Naive thymus-derived CD4-positive, alpha-beta T cell (primary cell): Measurements from ENCODE around the gene OR52A5. TPM values are rescaled to one million over a fixed set of nuclear protein-coding genes. Genes with fewer than 3 reads are reported as not detected.
"Not testable (repeated sequence)": the region's sequence is repeated elsewhere in the genome, so short reads cannot be mapped to it uniquely, and the experiment has no call there.

Source experiments
- ATAC-seq: fragments of 150-1000 bp; cut with Tn5 transposase; 2 replicates; pipeline ENCODE4 v1.10.0; 2021; ENCODE audit warnings: mild to moderate bottlenecking, moderate library complexity
- CTCF ChIA-PET: fragments of 350-600 bp; sonication (Branson Sonifier 250); formaldehyde crosslinking; loops from one replicate; lab custom pipeline; 2021; ENCODE audit warnings: antibody characterized with exemption; lab: Charles Lee
- POLR2A ChIA-PET: fragments of 350-600 bp; sonication (Branson Sonifier 250); formaldehyde crosslinking; loops from one replicate; lab custom pipeline; 2021; ENCODE audit warnings: antibody characterized with exemption, inconsistent platforms; lab: Charles Lee
- DNase-seq, 9 donors: peaks; one replicate each; pipeline versions ENCODE4 v3.0.0 to v3.0.0-alpha.2; 2020 to 2022; ENCODE audit warnings: mixed read lengths in 1 of 9
- H3K27ac ChIP-seq: one replicate; pipeline ENCODE4 v1.7.0; 2013; ENCODE audit warnings: mild to moderate bottlenecking, low read depth, low read length, moderate library complexity
- H3K27me3 ChIP-seq, 2 donors: one replicate each; pipeline ENCODE4 v1.7.0; 2013; ENCODE audit warnings: low read length in 2 of 2, mild to moderate bottlenecking in 2 of 2, moderate library complexity in 2 of 2; ENCODE audit not compliant: control insufficient read depth in 2 of 2, insufficient read depth in 2 of 2
- H3K36me3 ChIP-seq, 3 experiments: 1 replicate in 2 of 3; 2 replicates in 1 of 3; pipeline ENCODE4 v1.7.0; 2013; ENCODE audit warnings: low read length in 3 of 3, mild to moderate bottlenecking in 3 of 3, moderate library complexity in 1 of 3; ENCODE audit not compliant: insufficient read depth in 3 of 3, control insufficient read depth in 2 of 3
- H3K4me1 ChIP-seq, 2 donors: one replicate each; pipeline ENCODE4 v1.7.0; 2013; ENCODE audit warnings: low read length in 2 of 2, mild to moderate bottlenecking in 2 of 2, moderate library complexity in 1 of 2; ENCODE audit not compliant: control insufficient read depth in 2 of 2, insufficient read depth in 2 of 2
- H3K4me3 ChIP-seq: 2 replicates; pipeline ENCODE4 v1.7.0; 2013; ENCODE audit warnings: mild to moderate bottlenecking, low read length
- H3K9me3 ChIP-seq, 3 experiments: 1 replicate in 2 of 3; 2 replicates in 1 of 3; pipeline ENCODE4 v1.7.0; 2013; ENCODE audit warnings: low read length in 3 of 3; ENCODE audit not compliant: control insufficient read depth in 2 of 3
- H3K27ac Mint-ChIP-seq, 9 donors: one replicate each; pipeline ENCODE4 v1.8.0; 2020 to 2022; ENCODE audit warnings: mixed read lengths in 9 of 9, mild to moderate bottlenecking in 8 of 9, moderate library complexity in 5 of 9, inconsistent platforms in 2 of 9
- H3K27me3 Mint-ChIP-seq, 5 donors: one replicate each; pipeline ENCODE4 v1.8.0; 2021 to 2022; ENCODE audit warnings: mixed read lengths in 5 of 5, mild to moderate bottlenecking in 1 of 5
- H3K36me3 Mint-ChIP-seq, 5 donors: one replicate each; pipeline ENCODE4 v1.8.0; 2020 to 2022; ENCODE audit warnings: mixed read lengths in 5 of 5, mild to moderate bottlenecking in 3 of 5, inconsistent platforms in 1 of 5
- H3K4me1 Mint-ChIP-seq, 7 donors: one replicate each; pipeline ENCODE4 v1.8.0; 2020 to 2022; ENCODE audit warnings: mixed read lengths in 7 of 7, mild to moderate bottlenecking in 3 of 7, inconsistent platforms in 1 of 7
- H3K4me3 Mint-ChIP-seq, 10 donors: one replicate each; pipeline ENCODE4 v1.8.0; 2020 to 2022; ENCODE audit warnings: mild to moderate bottlenecking in 10 of 10, mixed read lengths in 10 of 10, moderate library complexity in 6 of 10, inconsistent platforms in 2 of 10
- H3K9me3 Mint-ChIP-seq, 11 donors: one replicate each; pipeline ENCODE4 v1.8.0; 2020 to 2022; ENCODE audit warnings: mixed read lengths in 11 of 11, mild to moderate bottlenecking in 4 of 11, inconsistent platforms in 1 of 11, moderate library complexity in 1 of 11
- intact Hi-C, 2 donors: fragments of 100-400 bp; cut with micrococcal nuclease; formaldehyde crosslinking; loops; one replicate each; pipeline ENCODE4 v1.15.1; 2023
- polyA plus RNA-seq, 2 donors: library from polyadenylated mRNA; unstranded; fragments of 300-500 nt; fragmentation: Illumina TruSeq; gene quantifications; one replicate each; pipeline ENCODE4 v1.2.3, GENCODE V29; 2021
- total RNA-seq, 6 experiments: library from RNA in 5 of 6; stranded (reverse) in 5 of 6; gene quantifications; 1 replicate in 5 of 6; 2 replicates in 1 of 6; pipeline ENCODE4 v1.2.3 and lab custom pipeline; 2021 to 2026

The OR52A5 gene
- total and polyA plus RNA-seq, 7 experiments from 2014 or later = not detected

- H3K36me3 Mint-ChIP-seq, H3K9me3 ChIP-seq, intact Hi-C loops, ATAC-seq, H3K27ac Mint-ChIP-seq, H3K4me3 ChIP-seq, H3K27me3 ChIP-seq, H3K9me3 Mint-ChIP-seq, H3K4me1 ChIP-seq, H3K36me3 ChIP-seq, POLR2A ChIA-PET, H3K27ac ChIP-seq, CTCF ChIA-PET, DNase-seq, H3K4me1 Mint-ChIP-seq, H3K4me3 Mint-ChIP-seq: not testable (repeated sequence)
- peaks cover 0 to 20% (median 5%) of the 10 kb centered on the region in 5 donors for H3K27me3 Mint-ChIP-seq
Measured at GRCh38 chr11:5160217-5160616, 22.1 kb upstream of the OR52A5 start.

GRCh38 chr11:5159806-5160205, 21.6 kb upstream of the OR52A5 start:
- Histone ChIP-seq H3K27me3 (no peaks in the 10 kb centered on the region), H3K9me3 (no peaks in the 10 kb centered on the region), H3K36me3 (no peaks in the 10 kb centered on the region), H3K4me1 (no peaks in the 10 kb centered on the region), H3K4me3 (no peak overlapping the region), H3K27ac (no peak overlapping the region)
- Mint-ChIP-seq H3K27ac (no peak overlapping the region), H3K4me3 (no peak overlapping the region), H3K4me1 (no peaks in the 10 kb centered on the region), H3K36me3 (no peaks in the 10 kb centered on the region), H3K9me3 (peaks cover 0 to 5% (median 0%) of the 10 kb centered on the region in 11 donors), H3K27me3 (peaks cover 0 to 20% (median 5%) of the 10 kb centered on the region in 5 donors)
- no peak for DNase-seq
- CTCF ChIA-PET = no interaction called here
- intact Hi-C loops = no loop called here
- POLR2A ChIA-PET = no interaction called here
- no peak for ATAC-seq

- CTCF ChIA-PET = no interaction called here
- POLR2A ChIA-PET = no interaction called here
- H3K27ac ChIP-seq = no peak within 1 kb of the TSS
Measured at GRCh38 chr11:5154657-5155056, 16.5 kb upstream of the OR52A5 start, which contains the start of gene OR52A1. OR52A1 (minus strand) TSS chr11:5154757; CDS start chr11:5152369, 2,388 bp downstream.

GRCh38 chr11:5153574-5154431, 15.6 kb upstream of the OR52A5 start:
- Histone ChIP-seq H3K36me3 (no peaks in the 10 kb centered on the region), H3K27ac (no peak overlapping the region), H3K9me3 (no peaks in the 10 kb centered on the region), H3K4me3 (no peak overlapping the region), H3K27me3 (no peaks in the 10 kb centered on the region), H3K4me1 (no peaks in the 10 kb centered on the region)
- intact Hi-C loops = no loop called here
- Mint-ChIP-seq H3K4me1 (no peaks in the 10 kb centered on the region), H3K27me3 (peaks cover 0 to 5% (median 0%) of the 10 kb centered on the region in 5 donors), H3K9me3 (peaks cover 0 to 3% (median 0%) of the 10 kb centered on the region in 11 donors), H3K27ac (no peak overlapping the region), H3K4me3 (no peak overlapping the region), H3K36me3 (no peaks in the 10 kb centered on the region)
- ATAC-seq = no peak
- no peak for DNase-seq
- ChIA-PET POLR2A (no interaction called here), CTCF (no interaction called here)

More at GRCh38 chr11:5154657-5155056, 16.5 kb upstream of the OR52A5 start, which contains the start of gene OR52A1:
- no peak for DNase-seq
- H3K9me3 ChIP-seq = no peaks in the 10 kb centered on the region
- no peak for ATAC-seq
- H3K27me3 Mint-ChIP-seq = peaks cover 0 to 5% (median 3%) of the 10 kb centered on the region in 5 donors
- no peaks in the 10 kb centered on the region for H3K27me3 ChIP-seq
- no peak within 1 kb of the TSS for H3K4me3 Mint-ChIP-seq
- peaks cover 0 to 4% (median 0%) of the 10 kb centered on the region in 11 donors for H3K9me3 Mint-ChIP-seq
- H3K4me3 ChIP-seq = no peak within 1 kb of the TSS
- H3K4me1 ChIP-seq = no peaks in the 10 kb centered on the region
- H3K36me3 Mint-ChIP-seq = no peaks in the 10 kb centered on the region
- H3K27ac Mint-ChIP-seq = no peak within 1 kb of the TSS
- intact Hi-C loops = no loop called here
- H3K36me3 ChIP-seq = no peaks in the 10 kb centered on the region
- H3K4me1 Mint-ChIP-seq = no peaks in the 10 kb centered on the region

GRCh38 chr11:5151713-5152153, 13.6 kb upstream of the OR52A5 start:
- H3K4me3 Mint-ChIP-seq = no peak overlapping the region
- H3K9me3 Mint-ChIP-seq = no peaks in the 10 kb centered on the region
- intact Hi-C loops = no loop called here
- H3K27ac Mint-ChIP-seq = no peak overlapping the region
- H3K27ac ChIP-seq = no peak overlapping the region
- H3K9me3 ChIP-seq = no peaks in the 10 kb centered on the region
- H3K36me3 Mint-ChIP-seq = no peaks in the 10 kb centered on the region
- H3K4me1 ChIP-seq = no peaks in the 10 kb centered on the region
- H3K27me3 Mint-ChIP-seq = peaks cover 0 to 5% (median 0%) of the 10 kb centered on the region in 5 donors
- no peaks in the 10 kb centered on the region for H3K27me3 ChIP-seq
- H3K4me1 Mint-ChIP-seq = no peaks in the 10 kb centered on the region
- H3K4me3 ChIP-seq = no peak overlapping the region
- ATAC-seq (no peak), DNase-seq (no peak)
- ChIA-PET CTCF (no interaction called here), POLR2A (no interaction called here)
- H3K36me3 ChIP-seq = no peaks in the 10 kb centered on the region

GRCh38 chr11:5144206-5144605, 6.0 kb upstream of the OR52A5 start:
- POLR2A ChIA-PET, ATAC-seq, H3K4me3 Mint-ChIP-seq: not testable (repeated sequence)

GRCh38 chr11:5137014-5137413, 1.1 kb downstream of the OR52A5 start:
- ChIA-PET CTCF (no interaction called here), POLR2A (no interaction called here)
- Mint-ChIP-seq H3K9me3 (no peaks in the 10 kb centered on the region), H3K27ac (no peak overlapping the region), H3K4me1 (no peaks in the 10 kb centered on the region), H3K36me3 (no peaks in the 10 kb centered on the region), H3K4me3 (no peak overlapping the region), H3K27me3 (peaks cover 0 to 12% (median 4%) of the 10 kb centered on the region in 5 donors)
- DNase-seq = no peak
- no peak for ATAC-seq
- Histone ChIP-seq H3K27ac (no peak overlapping the region), H3K27me3 (no peaks in the 10 kb centered on the region), H3K9me3 (no peaks in the 10 kb centered on the region), H3K36me3 (no peaks in the 10 kb centered on the region), H3K4me3 (no peak overlapping the region), H3K4me1 (no peaks in the 10 kb centered on the region)
- intact Hi-C loops = no loop called here

More at GRCh38 chr11:5144206-5144605, 6.0 kb upstream of the OR52A5 start:
- DNase-seq, H3K36me3 Mint-ChIP-seq, intact Hi-C loops, H3K4me3 ChIP-seq, H3K9me3 ChIP-seq, H3K4me1 ChIP-seq, H3K27ac Mint-ChIP-seq, H3K9me3 Mint-ChIP-seq, H3K27me3 ChIP-seq, H3K27me3 Mint-ChIP-seq, H3K27ac ChIP-seq, CTCF ChIA-PET, H3K4me1 Mint-ChIP-seq, H3K36me3 ChIP-seq: not testable (repeated sequence)
